ENCODE results near the gene ICAM2.

GRCh38 chr17:64036198-64036922 is 15.9 kb upstream of the ICAM2 start:
- TF ChIP-seq PPARA (CRISPR knock-in tag; IDR thresholded peaks at IDR 0.05; ENCODE audit: borderline replicate concordance) (no peak), GLIS3 (CRISPR knock-in tag; IDR thresholded peaks at IDR 0.05) (no peak), PATZ1 (CRISPR knock-in tag; IDR thresholded peaks at IDR 0.05; ENCODE audit: borderline replicate concordance) (no peak), POU6F1 (CRISPR knock-in tag; IDR thresholded peaks at IDR 0.05; ENCODE audit: borderline replicate concordance, low read depth) (no peak), OSR1 (CRISPR knock-in tag; IDR thresholded peaks at IDR 0.05) (no peak), CREB5 (CRISPR knock-in tag; IDR thresholded peaks at IDR 0.05; ENCODE audit: low read depth) (no peak), ARNTL (CRISPR knock-in tag; IDR thresholded peaks at IDR 0.05; ENCODE audit: borderline replicate concordance, low read depth) (no peak), RARB (CRISPR knock-in tag; IDR thresholded peaks at IDR 0.05) (no peak), ZFP3 (CRISPR knock-in tag; IDR thresholded peaks at IDR 0.05) (no peak), TOX (CRISPR knock-in tag; IDR thresholded peaks at IDR 0.05; ENCODE audit: borderline replicate concordance) (no peak), BACH2 (CRISPR knock-in tag; IDR thresholded peaks at IDR 0.05; ENCODE audit: borderline replicate concordance) (no peak)

All from SK-N-SH treated with all-trans-retinoic acid at 6 μM for 48 hours (cell line).